HG03342 (cell line): ENCODE measurements around the gene NPLOC4.

Source experiments
- ATAC-seq: cut with Tn5 transposase; IDR thresholded peaks from one replicate; pipeline ENCODE4 v1.9.1; 2021; ENCODE audit warnings: mild to moderate bottlenecking, moderate library complexity; ENCODE audit not compliant: unreplicated experiment

The NPLOC4 gene

GRCh38 chr17:81569986-81570514 lies 66.9 kb downstream of the NPLOC4 start:
- ATAC-seq = no peak

GRCh38 chr17:81568416-81568815 lies 68.5 kb downstream of the NPLOC4 start:
- ATAC-seq = no peak

GRCh38 chr17:81567191-81567590 lies 69.7 kb downstream of the NPLOC4 start:
- no peak for ATAC-seq

- ATAC-seq = no peak
Observed at GRCh38 chr17:81566461-81567126, 70.3 kb downstream of the NPLOC4 start.

- ATAC-seq = no peak
Observed at GRCh38 chr17:81565231-81565630, 71.7 kb downstream of the NPLOC4 start.

GRCh38 chr17:81564778-81565177 lies 72.1 kb downstream of the NPLOC4 start:
- no peak for ATAC-seq

GRCh38 chr17:81563861-81564586 lies 72.9 kb downstream of the NPLOC4 start:
- ATAC-seq = no peak

- ATAC-seq = no peak
Observed at GRCh38 chr17:81561494-81561885, 75.4 kb downstream of the NPLOC4 start.

GRCh38 chr17:81558941-81559806 lies 77.7 kb downstream of the NPLOC4 start:
- no peak for ATAC-seq

- ATAC-seq = no peak
Observed at GRCh38 chr17:81558115-81558468, 78.8 kb downstream of the NPLOC4 start.

- no peak for ATAC-seq
Observed at GRCh38 chr17:81557276-81558114, 79.4 kb downstream of the NPLOC4 start.

- no peak for ATAC-seq
Observed at GRCh38 chr17:81556863-81557262, 80.0 kb downstream of the NPLOC4 start.

- no peak for ATAC-seq
Observed at GRCh38 chr17:81556175-81556691, 80.7 kb downstream of the NPLOC4 start.

- ATAC-seq = no peak
Observed at GRCh38 chr17:81553616-81554181, 83.2 kb downstream of the NPLOC4 start.

- ATAC-seq = peak; percentile 32
Observed at GRCh38 chr17:81553018-81553615, 83.8 kb downstream of the NPLOC4 start.

- peak; percentile 44 for ATAC-seq
Observed at GRCh38 chr17:81552244-81553017, 84.5 kb downstream of the NPLOC4 start, which contains the start of gene FAAP100. Gene FAAP100 (minus strand): TSS chr17:81552353. CDS start chr17:81552330, 23 bp downstream.

GRCh38 chr17:81551458-81552243 lies 85.3 kb downstream of the NPLOC4 start:
- ATAC-seq = no peak
